ENCODE results near the gene MYL4. TPM values are rescaled to one million over a fixed set of nuclear protein-coding genes. Genes with fewer than 3 reads are reported as not detected.
A peak's percentile ranks its signal among the peaks of the same experiment; 100 is the strongest.
"Not testable (repeated sequence)": the region's sequence is repeated elsewhere in the genome, so short reads cannot be mapped to it uniquely, and the experiment has no call there.

Gene MYL4
- polyA plus RNA-seq, 6 donors from 2014 or later: 0.53 to 0.55 TPM; not detected in 4

DNA sequence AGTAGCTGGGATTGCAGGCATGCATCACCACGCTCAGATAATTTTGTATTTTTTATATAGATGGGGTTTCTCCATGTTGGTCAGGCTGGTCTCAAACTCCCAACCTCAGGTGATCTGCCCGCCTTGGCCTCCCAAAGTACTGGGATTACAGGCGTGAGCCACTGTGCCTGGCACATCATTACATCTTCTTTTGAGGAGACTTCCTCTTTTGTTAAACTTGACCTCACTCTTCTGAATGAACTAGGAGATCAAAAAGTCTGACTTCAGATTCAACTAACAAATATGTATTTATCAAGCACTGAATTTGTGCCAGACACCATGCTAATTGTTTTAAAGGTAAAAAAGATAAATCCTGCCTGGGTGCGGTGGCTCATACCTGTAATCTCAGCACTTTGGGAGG, 7.7 kb downstream of the MYL4 start:
- not testable (repeated sequence) for H3K27me3 Mint-ChIP-seq; H3K36me3 Mint-ChIP-seq; DNase-seq; H3K9me3 Mint-ChIP-seq; ATAC-seq (ENCODE audit: low read depth in 2 of 2)
- Mint-ChIP-seq H3K4me3 (peak overlapping the region in 1 of 8 donors; percentile 15), H3K4me1 (peaks cover 34 to 47% (median 36%) of the 10 kb centered on the region in 3 donors), H3K27ac (peak overlapping the region in 2 of 6 donors; percentile 15 to 62)

DNA sequence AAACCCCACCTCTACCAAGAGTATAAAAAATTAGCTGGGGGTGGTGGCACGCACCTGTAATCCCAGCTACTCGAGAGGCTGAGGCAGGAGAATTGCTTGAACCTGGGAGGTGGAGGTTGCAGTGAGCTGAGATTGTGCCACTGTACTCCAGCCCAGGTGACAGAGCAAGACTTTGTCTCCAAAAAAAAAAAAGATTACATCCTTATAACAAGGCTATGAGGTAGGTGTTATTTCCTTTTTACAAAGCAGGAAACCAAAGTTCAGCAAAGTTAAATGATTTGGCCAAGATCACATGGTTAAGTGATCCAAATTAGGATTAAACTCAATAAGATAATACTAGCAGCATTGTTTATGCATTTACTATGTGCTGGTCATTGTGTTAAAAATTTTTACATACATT, 8.1 kb downstream of the MYL4 start:
- peak; percentile 53 to 63 for ATAC-seq (ENCODE audit: low read depth in 2 of 2)
- H3K9me3 Mint-ChIP-seq, H3K36me3 Mint-ChIP-seq, H3K27me3 Mint-ChIP-seq, DNase-seq, H3K4me3 Mint-ChIP-seq: not testable (repeated sequence)
- peak overlapping the region in 1 of 6 donors; percentile 15 for H3K27ac Mint-ChIP-seq
- peaks cover 32 to 52% (median 36%) of the 10 kb centered on the region in 3 donors for H3K4me1 Mint-ChIP-seq

DNA sequence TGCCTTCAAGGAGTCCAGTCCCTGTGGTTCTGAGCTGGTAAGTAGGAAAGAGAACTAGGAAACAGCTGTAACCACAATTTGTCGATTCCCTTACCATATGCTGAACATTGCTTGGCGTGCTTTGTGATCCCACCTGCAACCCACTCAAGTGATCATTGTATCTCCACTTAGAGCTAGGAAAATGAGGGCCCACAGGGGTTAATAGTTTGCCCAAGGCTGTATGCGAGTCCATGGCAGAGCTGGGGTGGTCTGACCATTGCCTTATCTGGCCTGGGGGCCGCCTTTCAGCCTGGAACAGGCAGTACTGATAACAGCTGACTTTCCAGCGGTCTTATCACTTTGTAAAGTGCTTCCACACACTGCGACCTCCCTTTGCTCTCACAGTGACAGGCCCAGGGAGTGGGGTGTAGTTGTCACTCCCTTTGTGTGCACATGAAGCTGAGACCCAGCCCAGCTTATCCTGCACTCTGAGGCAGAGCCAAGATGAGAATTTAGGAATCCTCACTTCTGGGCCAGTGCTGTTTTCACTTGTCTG, 9.8 kb downstream of the MYL4 start:
- peak; percentile 22 for DNase-seq
- peaks cover 0 to 3% (median 2%) of the 10 kb centered on the region in 7 donors for H3K9me3 Mint-ChIP-seq
- H3K27me3 Mint-ChIP-seq: peaks cover 0 to 3% (median 0%) of the 10 kb centered on the region in 3 donors
- peak overlapping the region in 7 of 8 donors; percentile 22 to 80 (median 68) for H3K4me3 Mint-ChIP-seq
- H3K27ac Mint-ChIP-seq: peak overlapping the region in 4 of 6 donors; percentile 76 to 90 (median 86)
- H3K4me1 Mint-ChIP-seq: peaks cover 31 to 54% (median 36%) of the 10 kb centered on the region in 3 donors
- H3K36me3 Mint-ChIP-seq: no peaks in the 10 kb centered on the region
- peak; percentile 57 to 65 for ATAC-seq (ENCODE audit: low read depth in 2 of 2)

DNA sequence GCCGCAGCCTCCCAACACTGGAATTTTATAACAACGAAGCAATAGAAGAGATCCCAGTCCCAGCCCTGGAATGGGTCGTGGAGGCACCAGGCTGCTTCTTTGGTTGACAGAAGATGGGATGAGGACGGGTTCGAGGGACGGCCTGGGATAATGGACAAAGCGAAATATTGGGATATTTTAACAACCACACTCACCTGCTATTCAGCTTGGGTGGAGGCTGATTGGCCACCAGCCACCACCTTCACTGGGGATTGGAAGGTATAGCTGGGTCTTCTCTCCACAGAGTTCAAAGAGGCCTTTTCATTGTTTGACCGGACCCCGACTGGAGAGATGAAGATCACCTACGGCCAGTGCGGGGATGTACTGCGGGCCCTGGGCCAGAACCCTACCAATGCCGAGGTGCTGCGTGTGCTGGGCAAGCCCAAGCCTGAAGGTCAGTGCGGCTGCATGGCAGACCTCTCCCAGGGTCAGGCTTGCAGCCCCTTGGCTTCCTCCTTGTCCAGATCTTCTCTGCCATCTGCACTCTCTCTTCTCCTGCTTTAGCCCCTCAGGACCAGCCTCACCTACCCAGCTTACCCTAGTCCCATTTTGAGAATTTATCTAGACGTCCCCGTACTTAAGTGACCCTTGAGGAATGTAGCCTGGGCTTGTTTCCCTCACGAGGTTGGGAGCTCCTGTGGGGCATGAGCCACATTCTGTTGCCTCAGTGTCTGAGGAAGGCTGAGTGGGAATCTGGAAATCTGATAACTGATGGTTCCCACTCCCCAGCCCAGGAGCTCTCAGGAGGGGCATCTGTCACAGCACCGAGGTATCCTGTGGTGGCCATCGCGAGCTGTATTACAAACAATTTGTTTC, 10.7 kb downstream of the MYL4 start:
- peak overlapping the region in 4 of 6 donors; percentile 1 to 90 (median 59) for H3K27ac Mint-ChIP-seq

DNA sequence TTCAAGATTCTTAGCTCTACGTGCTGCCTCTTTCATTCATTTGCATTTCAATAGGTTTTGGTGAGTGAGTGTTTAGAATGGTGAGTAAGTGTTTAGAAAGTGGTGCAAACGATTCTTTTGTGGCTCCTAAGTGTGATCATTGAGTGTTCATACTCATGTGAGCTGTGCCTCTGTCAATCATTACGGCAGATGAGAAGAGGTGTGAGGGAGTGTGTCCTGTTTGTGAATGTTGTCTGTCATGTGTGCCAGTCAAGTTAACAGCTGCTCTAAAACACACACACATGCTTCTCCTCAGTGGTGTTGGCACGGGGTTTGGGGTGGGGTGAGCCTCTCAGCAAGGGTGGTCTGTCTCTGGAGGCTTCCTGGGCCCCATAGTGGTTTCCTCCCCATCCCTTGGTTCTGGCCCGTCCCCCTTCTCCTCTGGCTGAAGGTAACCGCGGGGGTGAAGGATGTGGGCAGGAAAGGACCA, 11.4 kb downstream of the MYL4 start:
- peak overlapping the region in 4 of 6 donors; percentile 1 to 49 (median 14) for H3K27ac Mint-ChIP-seq
- H3K4me3 Mint-ChIP-seq: peak overlapping the region in 5 of 8 donors; percentile 14 to 83 (median 46)
- no peaks in the 10 kb centered on the region for H3K36me3 Mint-ChIP-seq
- peaks cover 0 to 3% (median 0%) of the 10 kb centered on the region in 3 donors for H3K27me3 Mint-ChIP-seq
- no peak for DNase-seq
- peaks cover 31 to 54% (median 36%) of the 10 kb centered on the region in 3 donors for H3K4me1 Mint-ChIP-seq
- peaks cover 0 to 9% (median 5%) of the 10 kb centered on the region in 7 donors for H3K9me3 Mint-ChIP-seq
- ATAC-seq (ENCODE audit: low read depth in 2 of 2): peak; percentile 22 to 26

More for the DNA sequence above, 10.7 kb downstream of the MYL4 start:
- Mint-ChIP-seq H3K36me3 (no peaks in the 10 kb centered on the region), H3K4me3 (peak overlapping the region in 4 of 8 donors; percentile 23 to 83 (median 58)), H3K27me3 (peaks cover 0 to 3% (median 0%) of the 10 kb centered on the region in 3 donors), H3K9me3 (peaks cover 0 to 9% (median 5%) of the 10 kb centered on the region in 7 donors), H3K4me1 (peaks cover 31 to 54% (median 36%) of the 10 kb centered on the region in 3 donors)
- ATAC-seq (ENCODE audit: low read depth in 2 of 2) (no peak), DNase-seq (no peak)

DNA sequence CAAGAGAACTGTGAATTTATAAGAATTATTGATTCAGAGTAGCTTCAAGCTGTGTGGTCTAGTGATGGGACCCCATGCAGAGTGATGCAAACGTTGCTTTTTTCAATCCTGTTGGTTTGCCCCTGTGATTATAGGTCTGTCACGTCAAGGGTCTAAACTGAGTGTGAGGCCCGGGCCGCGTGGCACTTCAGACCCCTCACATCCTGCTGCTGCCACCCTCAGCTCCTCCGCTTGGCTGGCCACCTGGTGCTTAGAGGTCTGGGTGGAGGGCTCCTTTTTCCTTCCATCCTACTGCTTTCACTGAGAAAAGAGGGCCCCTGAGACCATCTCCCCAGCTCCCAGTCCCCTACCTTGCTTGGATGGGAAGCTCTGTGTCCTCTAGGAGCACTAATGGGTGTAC, 12.0 kb downstream of the MYL4 start:
- ATAC-seq (ENCODE audit: low read depth in 2 of 2) (peak; percentile 34 to 35), DNase-seq (no peak)
- peaks cover 0 to 9% (median 5%) of the 10 kb centered on the region in 7 donors for H3K9me3 Mint-ChIP-seq
- peaks cover 31 to 54% (median 36%) of the 10 kb centered on the region in 3 donors for H3K4me1 Mint-ChIP-seq
- no peaks in the 10 kb centered on the region for H3K36me3 Mint-ChIP-seq
- H3K27ac Mint-ChIP-seq: peak overlapping the region in 2 of 6 donors; percentile 22 to 36
- peak overlapping the region in 6 of 8 donors; percentile 20 to 82 (median 44) for H3K4me3 Mint-ChIP-seq
- peaks cover 0 to 3% (median 0%) of the 10 kb centered on the region in 3 donors for H3K27me3 Mint-ChIP-seq

DNA sequence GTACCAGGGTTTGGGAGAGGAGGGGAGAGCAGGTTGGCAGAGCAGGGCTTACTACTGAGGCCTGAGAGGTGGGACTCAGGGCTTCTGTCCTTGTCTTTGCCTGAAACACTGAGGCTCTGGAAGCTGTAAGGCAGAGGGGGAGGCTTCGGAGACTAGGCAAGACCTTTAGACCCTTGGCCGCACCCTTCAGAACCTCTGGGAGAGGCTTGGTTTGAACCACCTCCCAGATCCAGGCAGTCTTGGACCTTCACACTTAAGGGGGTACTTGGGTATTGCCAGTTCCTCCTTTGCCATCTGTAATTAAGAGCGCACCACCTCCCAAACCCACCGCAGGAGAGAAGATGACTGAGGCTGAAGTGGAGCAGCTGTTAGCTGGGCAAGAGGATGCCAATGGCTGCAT, 12.9 kb downstream of the MYL4 start:
- Mint-ChIP-seq H3K4me3 (peak overlapping the region in 2 of 8 donors; percentile 20 to 82), H3K27ac (no peak overlapping the region), H3K36me3 (no peaks in the 10 kb centered on the region), H3K4me1 (peaks cover 28 to 51% (median 36%) of the 10 kb centered on the region in 3 donors), H3K27me3 (peaks cover 0 to 3% (median 0%) of the 10 kb centered on the region in 3 donors), H3K9me3 (peaks cover 0 to 9% (median 5%) of the 10 kb centered on the region in 7 donors)
- DNase-seq (no peak), ATAC-seq (ENCODE audit: low read depth in 2 of 2) (no peak)

DNA sequence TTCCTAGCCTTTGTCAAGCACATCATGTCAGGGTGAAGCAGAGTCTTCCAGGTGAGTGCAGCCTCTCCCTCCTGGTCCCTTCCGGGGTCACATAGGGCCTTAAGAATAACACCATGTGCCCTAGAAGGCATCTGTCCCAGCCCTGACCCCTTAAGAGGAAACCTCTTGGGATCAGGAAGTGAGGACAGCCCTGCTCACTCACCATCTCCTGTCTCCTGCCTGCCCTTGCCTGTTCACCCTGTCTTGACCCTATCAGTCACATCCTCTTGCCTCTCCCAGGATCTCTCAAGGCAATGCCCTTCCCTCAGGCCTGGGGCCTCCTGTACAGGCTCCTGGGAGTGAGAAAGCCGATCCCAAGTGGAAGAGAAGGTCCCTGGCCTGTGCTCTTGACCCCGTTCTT, 13.9 kb downstream of the MYL4 start:
- DNase-seq (no peak), ATAC-seq (ENCODE audit: low read depth in 2 of 2) (no peak)
- peaks cover 0 to 9% (median 5%) of the 10 kb centered on the region in 7 donors for H3K9me3 Mint-ChIP-seq
- no peak overlapping the region for H3K27ac Mint-ChIP-seq
- peaks cover 28 to 44% (median 36%) of the 10 kb centered on the region in 3 donors for H3K4me1 Mint-ChIP-seq
- H3K4me3 Mint-ChIP-seq: peak overlapping the region in 1 of 8 donors; percentile 44
- H3K27me3 Mint-ChIP-seq: peaks cover 0 to 3% (median 0%) of the 10 kb centered on the region in 3 donors
- no peaks in the 10 kb centered on the region for H3K36me3 Mint-ChIP-seq

DNA sequence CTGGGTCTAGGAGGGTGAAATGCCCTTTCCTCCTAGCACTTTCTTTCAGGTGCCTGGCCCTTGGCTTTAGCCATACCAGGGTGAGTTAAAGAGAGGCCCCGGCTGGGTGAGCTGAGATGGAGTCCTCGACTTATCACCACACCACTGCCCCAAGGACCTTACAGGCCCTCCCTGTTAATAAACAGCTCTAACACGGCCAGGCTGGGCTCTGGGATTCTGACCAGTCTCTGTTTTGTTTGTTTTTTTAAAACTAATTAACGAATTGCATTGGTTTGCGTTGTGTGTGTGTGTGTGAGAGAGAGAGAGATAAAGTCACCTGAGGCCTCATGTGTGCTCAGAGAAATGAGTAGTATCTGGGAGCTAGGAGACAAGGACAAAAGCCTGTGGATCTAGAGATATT, 14.3 kb downstream of the MYL4 start:
- ATAC-seq (ENCODE audit: low read depth in 2 of 2): no peak
- no peak for DNase-seq
- Mint-ChIP-seq H3K4me1 (peaks cover 28 to 42% (median 34%) of the 10 kb centered on the region in 3 donors), H3K4me3 (no peak overlapping the region), H3K36me3 (no peaks in the 10 kb centered on the region), H3K27me3 (peaks cover 0 to 3% (median 0%) of the 10 kb centered on the region in 3 donors), H3K9me3 (peaks cover 0 to 9% (median 5%) of the 10 kb centered on the region in 7 donors), H3K27ac (no peak overlapping the region)

DNA sequence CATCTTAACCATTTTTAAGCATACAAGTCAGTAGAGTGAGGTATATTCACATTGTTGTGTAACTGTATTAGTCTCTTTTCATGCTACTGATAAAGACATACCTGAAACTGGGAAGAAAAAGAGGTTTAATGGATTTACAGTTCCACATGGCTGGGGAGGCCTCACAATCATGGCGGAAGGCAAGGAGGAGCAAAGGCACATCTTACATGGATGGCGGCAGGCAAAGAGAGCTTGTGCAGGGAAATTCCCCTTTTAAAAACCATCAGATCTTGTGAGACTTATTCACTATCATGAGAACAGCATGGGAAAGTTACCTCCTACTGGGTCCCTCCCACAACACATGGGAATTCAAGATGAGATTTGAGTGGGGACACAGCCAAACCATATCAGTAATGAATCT, 14.9 kb downstream of the MYL4 start:
- H3K9me3 Mint-ChIP-seq; H3K36me3 Mint-ChIP-seq; ATAC-seq (ENCODE audit: low read depth in 2 of 2); H3K4me3 Mint-ChIP-seq; H3K27me3 Mint-ChIP-seq; DNase-seq: not testable (repeated sequence)
- Mint-ChIP-seq H3K4me1 (peaks cover 22 to 35% (median 28%) of the 10 kb centered on the region in 3 donors), H3K27ac (peak overlapping the region in 1 of 6 donors; percentile 0)

DNA sequence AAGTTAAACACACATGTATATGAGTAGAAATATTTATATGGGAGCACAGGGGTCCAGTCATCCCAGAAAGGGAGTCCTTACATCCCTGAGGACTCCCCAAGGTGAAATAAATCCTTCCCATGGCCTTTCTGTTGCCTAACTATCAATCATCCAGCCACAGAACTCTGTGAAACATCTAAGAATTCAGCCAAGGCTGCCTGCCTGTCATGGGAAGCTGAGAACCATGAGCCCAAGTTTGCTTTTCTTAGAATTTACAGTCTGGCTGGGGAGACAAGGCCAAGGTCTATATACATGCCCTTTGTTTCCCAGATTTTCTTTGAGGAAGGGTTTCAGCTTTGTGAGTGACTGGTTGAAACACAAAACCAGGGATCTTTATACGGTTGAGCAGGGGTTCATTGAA, 15.8 kb downstream of the MYL4 start:
- Mint-ChIP-seq H3K27ac (peak overlapping the region in 2 of 6 donors; percentile 24 to 57), H3K4me1 (peaks cover 23 to 36% (median 28%) of the 10 kb centered on the region in 3 donors), H3K9me3 (peaks cover 0 to 9% (median 5%) of the 10 kb centered on the region in 7 donors), H3K36me3 (no peaks in the 10 kb centered on the region), H3K27me3 (peaks cover 0 to 3% (median 0%) of the 10 kb centered on the region in 3 donors), H3K4me3 (no peak overlapping the region)
- no peak for ATAC-seq (ENCODE audit: low read depth in 2 of 2)
- DNase-seq: no peak

DNA sequence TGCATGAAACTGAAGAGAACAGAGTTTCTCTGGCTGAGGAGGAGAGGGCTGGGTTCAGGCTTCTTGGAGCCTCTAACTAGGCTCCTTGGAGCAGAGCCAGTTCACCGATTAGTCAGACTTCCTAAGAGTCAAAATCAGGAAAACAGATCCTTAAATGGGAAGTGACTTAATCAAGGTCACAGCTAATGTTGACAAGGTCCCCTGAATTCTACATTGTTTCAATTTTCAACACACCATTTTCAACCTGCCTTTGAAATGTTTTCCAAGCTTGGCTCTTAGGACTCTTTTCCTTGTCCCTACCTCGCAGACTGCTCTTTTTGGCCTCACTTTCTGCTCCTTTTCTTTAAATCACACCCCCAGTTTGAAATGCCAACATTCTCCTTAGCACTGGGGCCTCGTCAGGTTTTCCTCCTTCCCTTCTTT, 16.3 kb downstream of the MYL4 start:
- Mint-ChIP-seq H3K9me3 (peaks cover 0 to 9% (median 5%) of the 10 kb centered on the region in 7 donors), H3K27ac (peak overlapping the region in 1 of 6 donors; percentile 57), H3K27me3 (peaks cover 0 to 3% (median 0%) of the 10 kb centered on the region in 3 donors), H3K4me1 (peaks cover 23 to 36% (median 28%) of the 10 kb centered on the region in 3 donors), H3K4me3 (no peak overlapping the region), H3K36me3 (no peaks in the 10 kb centered on the region)
- ATAC-seq (ENCODE audit: low read depth in 2 of 2): no peak
- no peak for DNase-seq
